Uterus (tissue), 2 donors: Measurements from ENCODE around the gene VIT.

Source experiments
- CTCF ChIP-seq, 4 experiments: fragments of 200-600 bp in 2 of 4; fragments of 450-650 bp in 2 of 4; sonication (generic) in 2 of 4; IDR thresholded peaks; one replicate each; pipeline ENCODE4 v1.5.1; 2016 to 2019; ENCODE audit warnings: antibody characterized with exemption in 4 of 4, mild to moderate bottlenecking in 2 of 4, moderate library complexity in 1 of 4
- POLR2A ChIP-seq, 2 donors: fragments of 450-650 bp; IDR thresholded peaks; one replicate each; pipeline ENCODE4 v1.6.1; 2016; ENCODE audit warnings: antibody characterized with exemption in 2 of 2, mild to moderate bottlenecking in 1 of 2, moderate library complexity in 1 of 2

GRCh38 chr2:36677386-36677785 lies 19.1 kb upstream of the VIT start:
- TF ChIP-seq CTCF (IDR thresholded peaks at IDR 0.05) (no peak), POLR2A (IDR thresholded peaks at IDR 0.05) (no peak)
